ENCODE results near the gene KLHL29. TPM values are rescaled to one million over a fixed set of nuclear protein-coding genes. Genes with fewer than 3 reads are reported as not detected.

KLHL29 gene
- total RNA-seq, 1 experiment from 2014 or later: 16.7 TPM

DNA sequence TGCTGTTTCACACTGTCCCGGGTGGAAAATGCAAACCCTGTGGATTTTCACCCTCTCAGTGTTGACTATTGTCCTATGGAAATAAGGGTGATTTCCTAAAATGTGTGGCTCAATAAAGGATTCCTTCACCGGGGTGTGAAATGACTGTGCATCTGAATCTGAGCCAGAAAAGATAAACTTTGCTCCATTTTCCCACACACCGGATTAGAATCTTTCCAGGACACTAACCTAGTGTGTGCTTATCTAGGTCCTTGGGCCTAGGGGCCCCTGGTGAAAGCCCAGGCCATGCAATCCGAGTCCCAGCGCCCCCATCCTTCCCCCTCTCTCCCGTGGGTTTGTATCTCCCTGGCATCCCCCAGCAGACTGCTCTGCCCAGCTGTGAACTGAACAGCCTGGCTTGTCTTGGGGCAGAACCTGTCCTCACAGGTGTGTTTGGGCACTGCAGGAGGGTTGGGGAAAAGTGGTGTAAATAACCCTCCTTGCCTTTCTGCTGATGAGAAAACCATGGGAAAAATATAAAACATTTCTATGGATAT is 17.3 kb downstream of the KLHL29 start:
- H3K4me2 ChIP-seq (ENCODE audit: low read length): no peak overlapping the region
- no TSS peak for BruUV-seq (replicated peaks)
- H3K4me3 ChIP-seq (replicated peaks in 1 of 2; ENCODE audit: low read depth in 1 of 2, low read length in 2 of 2): no peak overlapping the region
- H3K36me3 ChIP-seq (ENCODE audit: control insufficient read depth in 1 of 2, insufficient read depth in 2 of 2, low read length in 2 of 2): no peaks in the 10 kb centered on the region
- H3K9me3 ChIP-seq (ENCODE audit: control insufficient read depth in 1 of 2, insufficient read depth in 1 of 2, low read depth in 1 of 2, low read length in 2 of 2): no peaks in the 10 kb centered on the region
- POLR2A ChIA-PET: no interaction called here
- 0 out of 2 replicates have a peak, but pooled peaks have one; percentile 34 for ATAC-seq
- CTCF ChIA-PET: no interaction called here
- no peaks in the 10 kb centered on the region for H4K20me1 ChIP-seq (ENCODE audit: insufficient read depth)
- H2AFZ ChIP-seq (ENCODE audit: low read depth, low read length, poor library complexity, severe bottlenecking): no peak overlapping the region
- RAD21 ChIA-PET (ENCODE audit: low non-redundant PET in 1 of 2, low total read pairs in 2 of 2, uncharacterized antibody in 2 of 2, unreplicated experiment in 2 of 2): no interaction called here
- H3K4me1 ChIP-seq (ENCODE audit: control insufficient read depth in 1 of 2, insufficient read depth in 2 of 2, low read length in 2 of 2): 0 out of 4 replicates have a peak, but pooled peaks cover 0 to 3% of the 10 kb centered on the region in 2 experiments
- intact Hi-C loops (cut with micrococcal nuclease): no loop called here
- H3K9me2 ChIP-seq (ENCODE audit: insufficient read depth): no peaks in the 10 kb centered on the region
- H3K79me2 ChIP-seq (ENCODE audit: insufficient read depth, low read length): peaks cover 17% of the 10 kb centered on the region; the same call in 1 of the 2 replicates
- DNase-seq (ENCODE audit: low read depth, low spot score): no peak
- no peak for TF ChIP-seq TCF7L2 (IDR thresholded peaks at IDR 0.05; ENCODE audit: borderline replicate concordance, extremely low read depth, insufficient read depth, insufficient read length)
- TF ChIP-seq, protein P1, sequence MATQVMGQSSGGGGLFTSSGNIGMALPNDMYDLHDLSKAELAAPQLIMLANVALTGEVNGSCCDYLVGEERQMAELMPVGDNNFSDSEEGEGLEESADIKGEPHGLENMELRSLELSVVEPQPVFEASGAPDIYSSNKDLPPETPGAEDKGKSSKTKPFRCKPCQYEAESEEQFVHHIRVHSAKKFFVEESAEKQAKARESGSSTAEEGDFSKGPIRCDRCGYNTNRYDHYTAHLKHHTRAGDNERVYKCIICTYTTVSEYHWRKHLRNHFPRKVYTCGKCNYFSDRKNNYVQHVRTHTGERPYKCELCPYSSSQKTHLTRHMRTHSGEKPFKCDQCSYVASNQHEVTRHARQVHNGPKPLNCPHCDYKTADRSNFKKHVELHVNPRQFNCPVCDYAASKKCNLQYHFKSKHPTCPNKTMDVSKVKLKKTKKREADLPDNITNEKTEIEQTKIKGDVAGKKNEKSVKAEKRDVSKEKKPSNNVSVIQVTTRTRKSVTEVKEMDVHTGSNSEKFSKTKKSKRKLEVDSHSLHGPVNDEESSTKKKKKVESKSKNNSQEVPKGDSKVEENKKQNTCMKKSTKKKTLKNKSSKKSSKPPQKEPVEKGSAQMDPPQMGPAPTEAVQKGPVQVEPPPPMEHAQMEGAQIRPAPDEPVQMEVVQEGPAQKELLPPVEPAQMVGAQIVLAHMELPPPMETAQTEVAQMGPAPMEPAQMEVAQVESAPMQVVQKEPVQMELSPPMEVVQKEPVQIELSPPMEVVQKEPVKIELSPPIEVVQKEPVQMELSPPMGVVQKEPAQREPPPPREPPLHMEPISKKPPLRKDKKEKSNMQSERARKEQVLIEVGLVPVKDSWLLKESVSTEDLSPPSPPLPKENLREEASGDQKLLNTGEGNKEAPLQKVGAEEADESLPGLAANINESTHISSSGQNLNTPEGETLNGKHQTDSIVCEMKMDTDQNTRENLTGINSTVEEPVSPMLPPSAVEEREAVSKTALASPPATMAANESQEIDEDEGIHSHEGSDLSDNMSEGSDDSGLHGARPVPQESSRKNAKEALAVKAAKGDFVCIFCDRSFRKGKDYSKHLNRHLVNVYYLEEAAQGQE (IDR thresholded peaks at IDR 0.05; ENCODE audit: low read depth): no peak
- TF ChIP-seq FOSL1 (IDR thresholded peaks at IDR 0.05; ENCODE audit: low read depth): no peak
- TF ChIP-seq, protein P2, sequence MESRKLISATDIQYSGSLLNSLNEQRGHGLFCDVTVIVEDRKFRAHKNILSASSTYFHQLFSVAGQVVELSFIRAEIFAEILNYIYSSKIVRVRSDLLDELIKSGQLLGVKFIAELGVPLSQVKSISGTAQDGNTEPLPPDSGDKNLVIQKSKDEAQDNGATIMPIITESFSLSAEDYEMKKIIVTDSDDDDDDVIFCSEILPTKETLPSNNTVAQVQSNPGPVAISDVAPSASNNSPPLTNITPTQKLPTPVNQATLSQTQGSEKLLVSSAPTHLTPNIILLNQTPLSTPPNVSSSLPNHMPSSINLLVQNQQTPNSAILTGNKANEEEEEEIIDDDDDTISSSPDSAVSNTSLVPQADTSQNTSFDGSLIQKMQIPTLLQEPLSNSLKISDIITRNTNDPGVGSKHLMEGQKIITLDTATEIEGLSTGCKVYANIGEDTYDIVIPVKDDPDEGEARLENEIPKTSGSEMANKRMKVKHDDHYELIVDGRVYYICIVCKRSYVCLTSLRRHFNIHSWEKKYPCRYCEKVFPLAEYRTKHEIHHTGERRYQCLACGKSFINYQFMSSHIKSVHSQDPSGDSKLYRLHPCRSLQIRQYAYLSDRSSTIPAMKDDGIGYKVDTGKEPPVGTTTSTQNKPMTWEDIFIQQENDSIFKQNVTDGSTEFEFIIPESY (IDR thresholded peaks at IDR 0.05; ENCODE audit: extremely low read depth, insufficient replicate concordance, low read length): no peak
- H3K27me3 ChIP-seq (ENCODE audit: insufficient read depth, low read length): no peaks in the 10 kb centered on the region
- no peak overlapping the region for H3K27ac ChIP-seq (ENCODE audit: low read depth, low read length)
- H3K9ac ChIP-seq (ENCODE audit: low read length): no peak overlapping the region
